SKM-1 (cell line): Measurements from ENCODE around the gene KCNN2.
A peak's percentile ranks its signal among the peaks of the same experiment; 100 is the strongest.

Experiments
- DNase-seq: peaks from one replicate; lab custom pipeline; 2025; ENCODE audit not compliant: unreplicated experiment; lab: John Stamatoyannopoulos, UW

KCNN2 gene

GRCh38 chr5:114362197-114362976 lies 517 bp downstream of the KCNN2 start:
- DNase-seq, result no peak

GRCh38 chr5:114362977-114363761 lies 1.3 kb downstream of the KCNN2 start:
- no peak for DNase-seq

DNA sequence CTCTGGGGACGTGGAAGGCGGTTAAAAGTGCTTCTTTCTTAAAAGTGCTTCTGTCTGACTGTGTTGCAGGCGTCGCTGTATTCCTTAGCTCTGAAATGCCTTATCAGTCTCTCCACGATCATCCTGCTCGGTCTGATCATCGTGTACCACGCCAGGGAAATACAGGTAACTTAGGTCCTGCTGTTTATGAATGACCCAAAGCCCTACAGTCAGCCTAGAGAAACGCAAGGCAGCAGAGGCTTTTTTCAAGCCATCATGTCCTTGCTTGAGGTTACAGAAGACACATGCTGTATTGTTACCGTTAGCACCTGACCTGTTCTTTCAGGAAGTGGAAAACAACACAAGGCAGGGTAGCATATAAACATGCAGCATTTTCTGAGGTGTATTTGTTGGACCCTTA lies 2.0 kb downstream of the KCNN2 start:
- DNase-seq, result no peak

- DNase-seq, result no peak
Measured at GRCh38 chr5:114367029-114367428, 5.2 kb downstream of the KCNN2 start.

- no peak for DNase-seq
Measured at GRCh38 chr5:114369680-114370417, 8.0 kb downstream of the KCNN2 start.

DNA sequence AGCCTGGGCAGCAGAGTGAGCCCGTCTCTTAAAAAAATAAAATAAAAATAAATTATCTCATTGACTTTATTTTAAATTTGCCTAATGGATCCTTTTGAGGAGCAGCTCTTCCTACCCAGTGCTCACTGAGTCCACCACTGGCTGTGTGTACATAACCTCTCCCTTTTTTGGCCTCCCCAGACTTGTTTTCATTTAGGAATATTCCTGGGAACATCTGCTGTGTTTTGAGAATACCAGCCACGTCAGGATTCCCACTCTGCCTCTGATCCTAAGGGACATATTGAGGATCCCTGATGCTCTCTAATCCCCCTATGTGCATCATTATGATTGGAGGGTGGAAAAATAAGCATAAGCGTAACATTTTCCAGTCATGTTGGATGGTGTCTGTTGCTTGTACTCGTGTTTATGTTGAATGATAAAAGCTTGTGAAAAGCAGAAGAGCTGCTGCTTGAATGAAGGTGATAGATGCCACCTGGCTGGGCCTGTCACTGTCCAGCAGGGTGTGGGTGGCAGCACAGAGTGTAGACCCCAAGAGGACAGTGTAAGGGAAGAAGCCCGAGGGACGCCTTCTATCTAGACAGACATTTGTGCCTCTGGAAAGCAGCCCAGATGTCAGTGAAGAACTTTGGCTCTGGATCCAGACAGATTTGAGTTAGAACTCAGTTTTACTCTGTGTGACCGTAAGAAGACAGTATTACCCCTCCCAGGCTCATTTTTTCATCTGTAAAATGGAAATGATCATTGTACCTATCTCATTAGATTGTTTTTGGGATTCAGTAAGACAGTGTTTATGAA lies 15.4 kb downstream of the KCNN2 start:
- DNase-seq, result no peak

DNA sequence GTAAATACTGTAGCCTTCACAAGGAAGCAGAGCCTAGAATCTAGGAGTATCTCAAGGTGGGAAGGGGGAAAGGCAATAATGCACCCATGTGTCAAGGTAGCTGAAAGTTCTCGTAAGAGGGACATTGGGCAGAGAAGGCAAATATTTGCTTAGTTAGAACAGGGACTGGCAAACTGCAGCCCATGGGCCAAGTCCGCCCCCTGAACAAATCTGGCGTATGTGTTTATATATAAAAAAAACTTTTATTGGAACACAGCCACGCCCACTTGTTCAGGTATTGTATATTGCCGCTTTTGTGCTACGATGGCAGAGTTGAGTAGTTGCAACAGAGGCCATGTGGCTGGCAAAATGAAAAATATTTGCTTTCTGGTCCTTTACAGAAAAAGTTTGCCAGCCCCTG lies 16.1 kb downstream of the KCNN2 start:
- DNase-seq, result no peak

GRCh38 chr5:114380721-114381120 lies 18.9 kb downstream of the KCNN2 start:
- no peak for DNase-seq

- no peak for DNase-seq
Measured at GRCh38 chr5:114387433-114387832, 25.6 kb downstream of the KCNN2 start.

- no peak for DNase-seq
Measured at GRCh38 chr5:114390431-114390830, 28.6 kb downstream of the KCNN2 start.

DNA sequence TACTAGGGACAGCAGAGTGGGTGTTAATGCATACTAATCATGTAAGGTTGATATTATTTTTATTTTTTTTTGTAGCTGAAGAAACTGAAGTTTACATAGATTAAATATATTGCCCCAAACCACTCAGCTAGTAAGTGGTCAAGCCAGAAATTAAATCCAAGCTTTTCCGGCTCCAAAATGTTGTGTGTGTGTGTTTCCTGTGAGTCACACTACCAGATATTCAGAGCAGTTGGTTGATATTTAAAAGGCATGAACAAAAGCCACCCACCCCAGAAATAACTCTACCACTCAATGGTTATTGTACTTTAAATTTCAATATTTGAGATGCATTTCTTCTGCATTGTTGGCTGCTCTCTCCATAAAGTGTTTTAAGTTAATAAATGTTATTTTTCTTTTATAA lies 29.5 kb downstream of the KCNN2 start:
- DNase-seq, result no peak

GRCh38 chr5:114393159-114393558 lies 31.3 kb downstream of the KCNN2 start:
- DNase-seq, result no peak

DNA sequence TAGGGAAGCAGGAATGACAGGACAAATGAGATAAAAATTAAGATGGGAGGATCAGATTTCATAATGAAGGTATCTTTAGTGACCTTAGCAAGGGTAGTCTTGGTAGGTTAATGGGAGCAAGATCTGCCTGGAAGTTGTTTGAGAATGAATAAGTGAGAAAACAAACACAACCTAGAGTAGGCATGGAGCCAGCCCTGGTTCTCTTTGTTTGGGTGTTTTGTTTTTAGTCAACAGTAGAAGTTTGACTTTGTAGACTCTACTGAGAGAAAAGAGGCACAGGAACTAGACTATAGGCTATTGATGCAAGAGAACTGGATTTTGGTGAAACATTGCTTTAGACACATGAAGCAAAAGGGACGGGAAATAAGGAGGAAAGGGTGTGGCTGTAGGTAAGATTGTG lies 40.3 kb downstream of the KCNN2 start:
- DNase-seq, result no peak

DNA sequence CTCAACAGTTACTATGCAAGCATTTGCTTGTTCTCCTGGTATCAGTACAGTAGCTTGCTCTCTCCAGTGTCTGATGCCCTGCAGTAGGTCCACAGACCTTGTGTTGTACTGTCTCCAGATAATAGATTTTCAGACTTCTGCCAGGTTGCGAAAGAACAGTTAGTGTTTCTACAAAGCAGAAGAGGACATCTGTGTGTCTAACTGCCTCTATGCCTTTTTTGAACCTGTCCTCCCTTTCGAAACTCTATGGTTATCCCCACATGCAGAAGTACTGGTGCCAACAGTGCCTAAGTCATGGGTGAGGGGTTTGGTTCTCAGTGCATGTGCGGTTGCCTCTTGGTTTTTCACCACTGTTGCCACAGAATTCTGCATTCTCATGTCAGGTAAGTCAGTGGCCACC lies 45.9 kb downstream of the KCNN2 start:
- DNase-seq, result peak; percentile 72

GRCh38 chr5:114408847-114409246 lies 47.0 kb downstream of the KCNN2 start:
- DNase-seq, result no peak

GRCh38 chr5:114411380-114411931 lies 49.6 kb downstream of the KCNN2 start:
- DNase-seq, result no peak

DNA sequence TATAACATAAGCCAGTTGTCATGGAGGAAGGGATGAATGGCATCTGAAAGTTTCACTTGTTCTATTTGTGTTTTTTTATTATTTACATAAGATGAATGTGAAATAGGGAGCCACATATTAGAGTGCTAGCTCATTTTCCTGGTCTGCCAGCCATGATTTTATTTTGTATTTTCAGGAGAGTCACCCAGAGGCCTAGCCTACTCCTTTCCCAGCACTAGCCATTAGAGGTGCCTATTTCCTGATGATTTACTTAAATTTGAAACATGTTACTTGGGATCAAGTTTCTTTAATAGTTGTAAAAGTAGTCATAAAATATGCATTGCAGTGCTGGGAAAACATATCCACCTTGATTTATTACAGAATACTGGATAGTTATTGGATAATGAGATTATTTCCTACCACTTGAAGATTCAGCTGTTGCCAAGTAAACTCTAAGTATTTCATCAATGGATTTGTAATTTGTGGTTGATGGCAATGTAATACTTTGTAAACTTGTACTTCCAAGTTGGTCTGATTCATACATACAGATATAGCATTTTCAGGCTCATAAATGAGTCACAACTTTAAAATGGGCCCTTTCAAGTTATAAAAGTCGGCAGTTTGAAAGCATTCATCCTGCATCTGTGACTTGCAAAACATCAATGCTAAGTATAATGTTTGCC lies 50.8 kb downstream of the KCNN2 start:
- no peak for DNase-seq

DNA sequence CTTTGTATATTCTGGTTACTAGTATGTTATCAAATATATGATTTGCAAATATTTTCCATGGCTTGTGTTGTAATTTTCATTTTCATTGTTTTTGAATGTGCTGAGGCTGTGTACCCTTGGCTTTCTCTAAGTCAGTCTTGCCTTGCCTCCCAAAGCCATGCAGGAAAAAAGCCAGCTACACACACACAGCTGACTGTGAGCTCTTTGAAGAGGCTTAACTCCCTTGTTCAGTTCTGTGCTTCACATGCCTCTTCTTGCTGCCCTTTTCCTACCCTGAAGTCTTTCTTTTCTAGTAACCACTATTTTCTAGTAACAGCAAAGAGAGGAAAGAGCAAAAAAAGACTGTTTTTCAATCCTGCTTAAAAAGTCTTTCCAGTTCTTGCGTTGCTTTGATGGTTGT lies 53.9 kb downstream of the KCNN2 start:
- no peak for DNase-seq

DNA sequence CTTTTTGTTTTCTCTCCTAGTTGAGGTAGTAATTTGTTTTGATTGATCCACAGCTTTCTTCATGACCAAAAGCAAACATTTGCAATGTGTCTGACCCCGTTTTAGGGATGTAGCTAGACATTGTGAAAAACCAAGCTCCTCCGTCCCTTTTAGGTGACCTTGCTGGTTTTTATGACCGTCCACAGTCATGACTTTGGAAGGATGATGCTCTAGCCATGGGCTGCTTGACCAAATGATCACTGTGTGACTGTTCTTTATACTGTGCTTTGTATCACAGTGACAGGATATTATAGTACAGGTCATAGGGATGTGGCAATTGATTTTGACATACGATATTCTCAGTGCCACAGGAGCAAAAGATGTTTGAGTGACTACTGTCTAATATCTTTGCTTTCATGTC lies 54.4 kb downstream of the KCNN2 start:
- DNase-seq, result no peak

- no peak for DNase-seq
Measured at GRCh38 chr5:114417519-114417918, 55.6 kb downstream of the KCNN2 start.
